DND-41 (cell line): ENCODE data around the gene TTLL8.
"Not testable (repeated sequence)": the region's sequence is repeated elsewhere in the genome, so short reads cannot be mapped to it uniquely, and the experiment has no call there.

Experiments used
- ATAC-seq: fragments of 200-7000 bp; cut with Tn5 transposase; 3 replicates; pipeline ENCODE4 v1.9.1; 2021; ENCODE audit warnings: low read depth; ENCODE audit not compliant: insufficient read depth
- DNase-seq: peaks from one replicate; pipeline ENCODE4 v3.0.0-alpha.2; 2020
- H2AFZ ChIP-seq: 2 replicates; pipeline ENCODE4 v1.6.0; 2012; ENCODE audit warnings: low read depth, low read length
- H3K27ac ChIP-seq: 2 replicates; pipeline ENCODE4 v1.5.1; 2012; ENCODE audit warnings: low read length, inconsistent platforms
- H3K27me3 ChIP-seq: fragments of 200-600 bp; sonication (generic); 2 replicates; pipeline ENCODE4 v1.6.0; 2012; ENCODE audit warnings: low read length, mild to moderate bottlenecking, inconsistent platforms; ENCODE audit not compliant: insufficient read depth, poor library complexity
- H3K36me3 ChIP-seq: 2 replicates; pipeline ENCODE4 v1.5.1; 2012; ENCODE audit warnings: low read length, inconsistent platforms; ENCODE audit not compliant: insufficient read depth
- H3K4me1 ChIP-seq: 2 replicates; pipeline ENCODE4 v1.5.1; 2012; ENCODE audit warnings: mild to moderate bottlenecking, low read length; ENCODE audit not compliant: insufficient read depth
- H3K4me2 ChIP-seq: 2 replicates; pipeline ENCODE4 v1.6.0; 2012; ENCODE audit warnings: mild to moderate bottlenecking, moderate library complexity, low read length, inconsistent platforms; ENCODE audit not compliant: insufficient read depth
- H3K4me3 ChIP-seq, 2 experiments: fragments of 200-600 bp in 1 of 2; shearing (Covaris generic) in 1 of 2; 2 replicates each; pipeline ENCODE4 v1.5.1; 2012 to 2016; ENCODE audit warnings: inconsistent platforms in 2 of 2, low read length in 2 of 2, mild to moderate bottlenecking in 2 of 2, low read depth in 1 of 2, moderate library complexity in 1 of 2
- H3K79me2 ChIP-seq: 2 replicates; pipeline ENCODE4 v1.6.0; 2012; ENCODE audit warnings: low read length, inconsistent platforms; ENCODE audit not compliant: insufficient read depth
- H3K9ac ChIP-seq: 2 replicates; pipeline ENCODE4 v1.6.0; 2012; ENCODE audit warnings: low read depth, mild to moderate bottlenecking, inconsistent platforms, low read length, moderate library complexity
- H3K9me3 ChIP-seq: 2 replicates; pipeline ENCODE4 v1.5.1; 2012; ENCODE audit warnings: low read length, moderate library complexity, mild to moderate bottlenecking, inconsistent platforms; ENCODE audit not compliant: insufficient read depth, severe bottlenecking
- H4K20me1 ChIP-seq: 2 replicates; pipeline ENCODE4 v1.6.0; 2012; ENCODE audit warnings: low read length; ENCODE audit not compliant: insufficient read depth
- EZH2 ChIP-seq: IDR thresholded peaks from 3 replicates; pipeline ENCODE4 v1.6.1; 2012; ENCODE audit warnings: borderline replicate concordance, low read depth, mild to moderate bottlenecking, moderate library complexity, low read length, inconsistent platforms; ENCODE audit not compliant: severe bottlenecking
- TF ChIP-seq, protein P1 (sequence below): IDR thresholded peaks from 2 replicates; pipeline ENCODE4 v1.5.1; 2012; ENCODE audit warnings: borderline replicate concordance, low read length, moderate library complexity, mild to moderate bottlenecking; ENCODE audit not compliant: poor library complexity, severe bottlenecking; ENCODE audit errors: extremely low read depth

The TTLL8 gene

DNA sequence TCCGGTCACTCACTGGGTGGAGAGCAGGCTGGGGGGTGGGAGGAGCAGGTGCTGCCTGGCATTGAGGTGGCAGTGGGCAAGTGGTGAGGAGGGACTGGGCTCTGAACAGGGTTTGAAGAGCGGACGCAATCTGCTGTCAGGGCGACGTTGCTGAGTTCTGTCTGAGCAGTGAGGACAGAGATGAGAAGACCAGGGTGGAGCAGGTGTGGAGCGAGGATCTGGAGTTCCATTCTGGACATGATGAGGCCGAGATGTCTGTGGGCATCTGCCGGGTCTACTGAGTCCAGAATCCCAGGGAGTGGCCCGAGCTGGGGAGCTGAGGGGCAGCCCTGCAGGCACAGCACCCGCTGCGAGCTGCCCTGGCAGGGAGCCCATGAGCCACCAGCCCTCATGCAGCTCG, 29.5 kb upstream of the TTLL8 start:
- Histone ChIP-seq H3K4me1 (no peaks in the 10 kb centered on the region), H4K20me1 (no peaks in the 10 kb centered on the region), H3K79me2 (no peaks in the 10 kb centered on the region), H3K36me3 (no peaks in the 10 kb centered on the region), H3K9me3 (no peaks in the 10 kb centered on the region), H3K4me2 (no peak overlapping the region), H3K9ac (no peak overlapping the region), H3K27me3 (peaks cover 5% of the 10 kb centered on the region), H2AFZ (no peak overlapping the region), H3K4me3 (no peak overlapping the region), H3K27ac (no peak overlapping the region)
- TF ChIP-seq, protein P1, sequence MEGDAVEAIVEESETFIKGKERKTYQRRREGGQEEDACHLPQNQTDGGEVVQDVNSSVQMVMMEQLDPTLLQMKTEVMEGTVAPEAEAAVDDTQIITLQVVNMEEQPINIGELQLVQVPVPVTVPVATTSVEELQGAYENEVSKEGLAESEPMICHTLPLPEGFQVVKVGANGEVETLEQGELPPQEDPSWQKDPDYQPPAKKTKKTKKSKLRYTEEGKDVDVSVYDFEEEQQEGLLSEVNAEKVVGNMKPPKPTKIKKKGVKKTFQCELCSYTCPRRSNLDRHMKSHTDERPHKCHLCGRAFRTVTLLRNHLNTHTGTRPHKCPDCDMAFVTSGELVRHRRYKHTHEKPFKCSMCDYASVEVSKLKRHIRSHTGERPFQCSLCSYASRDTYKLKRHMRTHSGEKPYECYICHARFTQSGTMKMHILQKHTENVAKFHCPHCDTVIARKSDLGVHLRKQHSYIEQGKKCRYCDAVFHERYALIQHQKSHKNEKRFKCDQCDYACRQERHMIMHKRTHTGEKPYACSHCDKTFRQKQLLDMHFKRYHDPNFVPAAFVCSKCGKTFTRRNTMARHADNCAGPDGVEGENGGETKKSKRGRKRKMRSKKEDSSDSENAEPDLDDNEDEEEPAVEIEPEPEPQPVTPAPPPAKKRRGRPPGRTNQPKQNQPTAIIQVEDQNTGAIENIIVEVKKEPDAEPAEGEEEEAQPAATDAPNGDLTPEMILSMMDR: no peak
- TF ChIP-seq EZH2: no peak
- ATAC-seq: no peak
- DNase-seq: no peak

DNA sequence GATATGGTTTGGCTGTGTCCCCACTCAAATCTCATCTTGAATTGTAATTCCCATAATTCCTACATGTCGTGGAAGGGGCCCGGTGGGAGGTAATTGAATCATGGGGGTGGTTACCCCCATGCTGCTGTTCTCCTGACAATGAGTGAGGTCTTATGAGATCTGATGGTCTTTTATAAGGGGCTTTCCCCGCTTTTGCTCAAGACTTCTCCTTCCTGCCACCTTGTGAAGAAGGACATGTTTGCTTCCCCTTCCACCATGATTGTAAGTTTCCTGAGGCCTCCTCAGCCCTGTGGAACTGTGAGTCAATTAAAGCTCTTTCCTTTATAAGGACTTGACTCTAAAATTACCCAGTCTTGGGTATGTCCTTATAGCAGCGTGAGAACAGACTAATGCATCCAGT, 28.9 kb upstream of the TTLL8 start:
- H3K79me2 ChIP-seq, H3K4me1 ChIP-seq, H3K27ac ChIP-seq, H3K36me3 ChIP-seq, H2AFZ ChIP-seq, ATAC-seq, H3K9ac ChIP-seq, DNase-seq, H3K9me3 ChIP-seq, H3K4me3 ChIP-seq, H4K20me1 ChIP-seq, H3K4me2 ChIP-seq, H3K27me3 ChIP-seq: not testable (repeated sequence)

DNA sequence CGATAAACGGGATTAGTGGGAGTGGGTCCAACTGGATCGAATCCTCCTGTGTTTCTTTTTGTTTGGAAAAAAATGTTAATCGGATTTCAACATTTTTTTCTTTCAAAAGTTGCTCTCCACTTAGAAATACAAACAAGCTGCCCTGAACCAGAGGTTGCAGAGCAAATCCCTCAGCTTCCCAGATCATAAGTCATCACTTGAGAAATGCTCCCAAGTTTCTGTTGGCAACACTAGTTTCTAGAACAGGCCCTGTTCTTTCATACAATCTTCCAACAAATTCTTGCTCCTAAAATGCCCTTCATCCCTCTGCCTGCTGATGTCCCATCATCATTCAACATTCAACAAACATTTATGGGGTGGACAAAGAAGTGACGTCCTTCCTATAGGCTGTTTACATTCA, 28.4 kb upstream of the TTLL8 start:
- TF ChIP-seq, protein P1: no peak
- no peak for TF ChIP-seq EZH2
- H3K27me3 ChIP-seq: peaks cover 5% of the 10 kb centered on the region
- no peak overlapping the region for H2AFZ ChIP-seq
- ATAC-seq (no peak), DNase-seq (no peak)
- H4K20me1 ChIP-seq: no peaks in the 10 kb centered on the region
- no peak overlapping the region for H3K4me2 ChIP-seq
- no peak overlapping the region for H3K4me3 ChIP-seq
- no peaks in the 10 kb centered on the region for H3K4me1 ChIP-seq
- no peaks in the 10 kb centered on the region for H3K9me3 ChIP-seq
- no peaks in the 10 kb centered on the region for H3K79me2 ChIP-seq
- H3K27ac ChIP-seq: no peak overlapping the region
- H3K36me3 ChIP-seq: no peaks in the 10 kb centered on the region
- no peak overlapping the region for H3K9ac ChIP-seq

DNA sequence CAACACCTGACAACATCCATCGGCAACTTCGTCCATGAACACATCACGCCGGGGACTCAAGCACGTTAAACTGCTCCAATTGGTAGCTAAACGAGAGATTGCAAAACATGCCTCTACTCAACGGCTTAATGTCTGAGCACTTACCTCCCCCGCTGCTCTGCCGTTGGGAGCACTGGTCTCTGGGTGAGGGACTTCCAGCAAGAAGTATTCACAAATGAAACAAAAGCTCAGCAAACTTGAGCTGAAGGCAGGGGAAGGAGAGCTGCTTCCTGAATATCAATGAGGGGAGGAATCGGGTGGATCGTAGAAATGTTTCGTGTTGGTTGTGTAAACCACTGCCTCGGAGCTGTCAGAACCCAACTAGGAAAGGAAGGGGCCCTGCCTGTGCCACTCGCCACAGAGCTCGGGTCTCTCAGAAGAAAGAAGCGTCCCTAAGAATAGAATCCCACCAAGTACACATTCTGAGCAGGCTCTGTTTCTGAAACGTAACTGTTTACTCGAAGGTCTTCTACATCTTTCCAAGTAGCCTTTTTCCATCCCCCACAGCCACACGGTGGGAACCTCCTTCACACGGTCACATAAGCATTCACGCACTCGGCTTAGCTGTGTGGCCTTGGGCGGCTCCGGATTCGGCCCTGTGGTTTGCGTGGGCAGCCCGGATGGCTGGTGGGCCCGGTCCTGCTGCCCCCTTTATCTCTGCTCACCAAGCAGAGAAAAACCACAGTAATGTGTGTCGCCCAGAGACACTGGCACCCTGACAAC, 27.3 kb upstream of the TTLL8 start, which contains the start of gene MLC1:
TSS of gene MLC1 (minus strand) at position 216 of the 762 bp plus-strand sequence. CDS start 524 bp downstream, outside the sequence.
- Histone ChIP-seq H3K4me1 (no peaks in the 10 kb centered on the region), H4K20me1 (no peaks in the 10 kb centered on the region), H3K27ac (no peak within 1 kb of the TSS), H3K79me2 (no peaks in the 10 kb centered on the region), H3K4me2 (no peak within 1 kb of the TSS), H3K36me3 (no peaks in the 10 kb centered on the region), H3K9me3 (no peaks in the 10 kb centered on the region), H3K4me3 (no peak within 1 kb of the TSS), H3K9ac (no peak within 1 kb of the TSS), H3K27me3 (peaks cover 5% of the 10 kb centered on the region), H2AFZ (0 out of 2 replicates have a peak within 1 kb of the TSS, but pooled peaks have one; percentile 4)
- DNase-seq (no peak), ATAC-seq (no peak)
- TF ChIP-seq, protein P1: no peak
- TF ChIP-seq EZH2: no peak
